IMR-90 (cell line): ENCODE data around the gene IFI27L1. TPM values are rescaled to one million over a fixed set of nuclear protein-coding genes. Genes with fewer than 3 reads are reported as not detected.

Source experiments
- ATAC-seq: fragments of 200-7000 bp; cut with Tn5 transposase; 2 replicates; pipeline ENCODE4 v1.9.1; 2020; ENCODE audit warnings: low read depth, mild to moderate bottlenecking, moderate library complexity
- BruUV-seq: library from RNA; stranded (reverse); fragments of 400-500 nt; replicated peaks from 2 replicates; lab custom pipeline; 2021; lab: Mats Ljungman, UMichigan
- CTCF ChIA-PET: fragments of 300-600 bp; formaldehyde crosslinking; extraction: SDS; loops from one replicate; lab custom pipeline; 2021; ENCODE audit warnings: antibody characterized with exemption; lab: Yijun Ruan, JAX
- POLR2A ChIA-PET: fragments of 300-600 bp; sonication (Branson Sonifier 250); formaldehyde crosslinking; loops from one replicate; lab custom pipeline; 2022; ENCODE audit warnings: antibody characterized with exemption; ENCODE audit not compliant: unreplicated experiment; lab: Charles Lee
- DNase-seq: peaks from one replicate; pipeline ENCODE4 v3.0.0; 2013
- H2AFZ ChIP-seq: replicated peaks from 2 replicates; pipeline ENCODE3; 2013; ENCODE audit warnings: low read length, mild to moderate bottlenecking; ENCODE audit not compliant: poor library complexity
- H2AK5ac ChIP-seq: 2 replicates; pipeline ENCODE4 v1.6.1; 2013; ENCODE audit warnings: low read depth, low read length, inconsistent platforms
- H2AK9ac ChIP-seq: replicated peaks from 2 replicates; pipeline ENCODE3; 2013; ENCODE audit warnings: mild to moderate bottlenecking, low read depth, low read length, moderate library complexity; ENCODE audit not compliant: poor library complexity
- H2BK120ac ChIP-seq: 2 replicates; pipeline ENCODE4 v1.6.1; 2013; ENCODE audit warnings: low read depth, low read length, inconsistent platforms
- H2BK15ac ChIP-seq: 3 replicates; pipeline ENCODE4 v1.6.1; 2013; ENCODE audit warnings: low read depth, low read length, inconsistent platforms
- H2BK20ac ChIP-seq: 2 replicates; pipeline ENCODE4 v1.6.1; 2013; ENCODE audit warnings: low read depth, mild to moderate bottlenecking, inconsistent platforms, low read length, moderate library complexity
- H2BK5ac ChIP-seq: 2 replicates; pipeline ENCODE4 v1.6.1; 2013; ENCODE audit warnings: mild to moderate bottlenecking, low read depth, low read length, inconsistent platforms; ENCODE audit not compliant: poor library complexity, severe bottlenecking
- H3K14ac ChIP-seq: replicated peaks from 2 replicates; pipeline ENCODE4 v1.6.1; 2013; ENCODE audit warnings: low read depth, low read length, inconsistent platforms
- H3K18ac ChIP-seq: 2 replicates; pipeline ENCODE4 v1.6.1; 2013; ENCODE audit warnings: low read depth, low read length, control low read depth
- H3K23ac ChIP-seq: 2 replicates; pipeline ENCODE4 v1.6.1; 2013; ENCODE audit warnings: low read depth, low read length, inconsistent platforms
- H3K27ac ChIP-seq: 2 replicates; pipeline ENCODE4 v1.5.1; 2013; ENCODE audit warnings: mild to moderate bottlenecking, control low read depth, low read length; ENCODE audit not compliant: insufficient read depth
- H3K27me3 ChIP-seq: 2 replicates; pipeline ENCODE4 v1.6.1; 2013; ENCODE audit warnings: low read length; ENCODE audit not compliant: control insufficient read depth, insufficient read depth
- H3K36me3 ChIP-seq: 2 replicates; pipeline ENCODE4 v1.6.1; 2013; ENCODE audit warnings: low read length, mixed read lengths; ENCODE audit not compliant: control insufficient read depth, insufficient read depth
- H3K4ac ChIP-seq: 2 replicates; pipeline ENCODE4 v1.6.1; 2013; ENCODE audit warnings: low read depth, low read length, inconsistent platforms
- H3K4me1 ChIP-seq: 2 replicates; pipeline ENCODE4 v1.6.1; 2013; ENCODE audit warnings: low read length, mixed read lengths; ENCODE audit not compliant: control insufficient read depth, insufficient read depth
- H3K4me2 ChIP-seq: 2 replicates; pipeline ENCODE4 v1.6.1; 2013; ENCODE audit warnings: low read depth, mild to moderate bottlenecking, control low read depth, low read length, moderate library complexity
- H3K4me3 ChIP-seq: 2 replicates; pipeline ENCODE4 v1.5.1; 2013; ENCODE audit warnings: low read depth, mild to moderate bottlenecking, control low read depth, low read length, moderate library complexity; ENCODE audit not compliant: insufficient read depth
- H3K56ac ChIP-seq: 2 replicates; pipeline ENCODE4 v1.6.1; 2013; ENCODE audit warnings: low read length, inconsistent platforms; ENCODE audit not compliant: insufficient read depth; ENCODE audit errors: extremely low read depth
- H3K79me1 ChIP-seq, 2 experiments: 2 replicates each; pipeline ENCODE4 v1.6.1; 2013; ENCODE audit warnings: low read length in 2 of 2, inconsistent platforms in 1 of 2, low read depth in 1 of 2
- H3K9ac ChIP-seq: 2 replicates; pipeline ENCODE4 v1.6.1; 2013; ENCODE audit warnings: low read depth, low read length, control low read depth
- H3K9me1 ChIP-seq: 2 replicates; pipeline ENCODE4 v1.6.1; 2013; ENCODE audit warnings: low read length, inconsistent platforms; ENCODE audit not compliant: insufficient read depth
- H3K9me3 ChIP-seq: 2 replicates; pipeline ENCODE4 v1.6.1; 2013; ENCODE audit warnings: low read length; ENCODE audit not compliant: control insufficient read depth, insufficient read depth
- H4K20me1 ChIP-seq: 2 replicates; pipeline ENCODE4 v1.6.1; 2013; ENCODE audit warnings: low read length, inconsistent platforms; ENCODE audit not compliant: insufficient read depth
- H4K5ac ChIP-seq: 2 replicates; pipeline ENCODE4 v1.6.1; 2013; ENCODE audit warnings: mild to moderate bottlenecking, low read depth, low read length, control low read depth
- H4K8ac ChIP-seq, 2 experiments: 2 replicates each; pipeline ENCODE4 v1.6.1; 2013; ENCODE audit warnings: low read depth in 2 of 2, low read length in 2 of 2, control low read depth in 1 of 2, inconsistent platforms in 1 of 2
- H4K91ac ChIP-seq: 2 replicates; pipeline ENCODE4 v1.6.1; 2013; ENCODE audit warnings: low read depth, low read length, inconsistent platforms; ENCODE audit not compliant: insufficient read depth
- CEBPB ChIP-seq: IDR thresholded peaks from 2 replicates; pipeline ENCODE4 v1.6.1; 2012; ENCODE audit warnings: low read depth, low read length, improper control_type of control experiment
- CHD1 ChIP-seq: IDR thresholded peaks from 2 replicates; pipeline ENCODE4 v1.6.1; 2012; ENCODE audit warnings: low read depth, low read length, improper control_type of control experiment
- FOS ChIP-seq: fragments of 150-350 bp; IDR thresholded peaks from 2 replicates; pipeline ENCODE4 v1.6.1; 2016; ENCODE audit warnings: low read depth, low read length
- MAFK ChIP-seq: IDR thresholded peaks from 2 replicates; pipeline ENCODE4 v1.6.1; 2012; ENCODE audit warnings: low read depth, low read length, improper control_type of control experiment
- MXI1 ChIP-seq: IDR thresholded peaks from 2 replicates; pipeline ENCODE4 v1.6.1; 2012; ENCODE audit warnings: low read depth, mild to moderate bottlenecking, low read length, moderate library complexity, borderline replicate concordance
- POLR2A ChIP-seq: IDR thresholded peaks from 2 replicates; pipeline ENCODE4 v1.6.1; 2012; ENCODE audit warnings: mild to moderate bottlenecking, low read depth, low read length
- RAD21 ChIP-seq: IDR thresholded peaks from 2 replicates; pipeline ENCODE4 v1.6.1; 2012; ENCODE audit warnings: low read length, improper control_type of control experiment
- RCOR1 ChIP-seq: IDR thresholded peaks from 2 replicates; pipeline ENCODE4 v1.6.1; 2012; ENCODE audit warnings: mild to moderate bottlenecking, low read length, improper control_type of control experiment; ENCODE audit not compliant: insufficient replicate concordance
- RFX5 ChIP-seq: IDR thresholded peaks from 2 replicates; pipeline ENCODE4 v1.8.0; 2012; ENCODE audit warnings: low read depth, mild to moderate bottlenecking, low read length, moderate library complexity
- SMC3 ChIP-seq: fragments of 150-350 bp; IDR thresholded peaks from 2 replicates; pipeline ENCODE4 v1.6.1; 2016; ENCODE audit warnings: low read depth, mild to moderate bottlenecking, antibody characterized with exemption, low read length, moderate library complexity
- WGBS, 2 experiments: methylation state at CpG; one replicate each; pipeline versions ENCODE4 v1.1.5 to v1.1.7; 2013; ENCODE audit warnings: missing lambda C conversion rate in 2 of 2; ENCODE audit not compliant: insufficient read length in 1 of 2; ENCODE audit errors: extremely low coverage in 2 of 2; 5-methylcytosine and 5-hydroxymethylcytosine counted together
- dilution Hi-C: fragments of 300-500 bp; cut with HindIII; formaldehyde crosslinking; loops from one replicate; pipeline ENCODE4 v1.14.3; 2018; ENCODE audit warnings: low sequenced_read_pairs; ENCODE audit not compliant: unreplicated experiment
- in situ Hi-C: fragments of 300-500 bp; cut with MboI; formaldehyde crosslinking; loops from 3 replicates; pipeline ENCODE4 v1.14.3; 2019; ENCODE audit warnings: low sequenced_read_pairs, inconsistent platforms, mixed read lengths
- intact Hi-C: fragments of 100-400 bp; cut with micrococcal nuclease; formaldehyde crosslinking; loops from 2 replicates; pipeline ENCODE4 v1.10.0; 2022
- polyA plus RNA-seq, 3 experiments: library from polyadenylated mRNA; depleted of rRNA; stranded (reverse); fragments of >200 nt; gene quantifications; 2 replicates each; pipeline ENCODE4 v1.2.3, GENCODE V29; 2012; ENCODE audit warnings: low replicate concordance in 1 of 3
- total RNA-seq: library from RNA; depleted of rRNA; stranded (reverse); fragments of >200 nt; gene quantifications from 2 replicates; pipeline ENCODE4 v1.2.3, GENCODE V29; 2012
- TF ChIP-seq, protein P1 (sequence below): fragments of 150-350 bp; IDR thresholded peaks from 2 replicates; pipeline ENCODE4 v1.6.1; 2017; ENCODE audit warnings: mild to moderate bottlenecking, antibody characterized with exemption, low read length, low read depth
- TF ChIP-seq, protein P2 (sequence below): fragments of 150-350 bp; IDR thresholded peaks from 2 replicates; pipeline ENCODE4 v1.6.1; 2016; ENCODE audit warnings: low read depth, mild to moderate bottlenecking, low read length, moderate library complexity, borderline replicate concordance

The IFI27L1 gene
- total and polyA plus RNA-seq, 2 of the 4 experiments (the other 2 are of a cell fraction) = 13.3 to 24.3 TPM

DNA sequence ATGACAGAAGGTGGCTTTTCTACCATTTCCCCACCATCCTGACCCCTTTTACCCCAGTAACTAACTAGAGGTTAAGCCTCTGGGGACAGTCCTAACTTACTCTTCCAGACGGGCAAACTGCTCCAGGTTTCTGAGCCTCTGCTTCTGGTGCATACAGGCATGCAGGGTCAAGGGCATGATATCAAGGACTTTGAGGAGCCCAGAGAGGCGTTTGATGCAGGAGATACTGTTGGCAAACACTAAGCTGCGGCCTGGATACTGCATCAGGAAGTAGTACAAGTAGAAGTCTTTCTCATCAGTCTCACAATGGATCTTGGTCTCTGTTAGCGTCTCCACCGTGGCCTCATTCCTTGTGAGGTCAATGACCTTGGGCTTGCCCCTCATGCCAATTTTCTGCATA lies 21.1 kb upstream of the IFI27L1 start:
- H3K4me3 ChIP-seq = no peak overlapping the region
- intact Hi-C loops = no loop called here
- peaks cover 29% of the 10 kb centered on the region for H4K20me1 ChIP-seq
- ATAC-seq = no peak
- H4K8ac ChIP-seq = no peak overlapping the region
- dilution Hi-C loops = no loop called here
- peaks cover 6% of the 10 kb centered on the region for H3K9me1 ChIP-seq
- in situ Hi-C loops = no loop called here
- H3K4me1 ChIP-seq = peaks cover 6% of the 10 kb centered on the region
- H4K5ac ChIP-seq = no peak overlapping the region
- POLR2A ChIA-PET = no interaction called here
- no peak overlapping the region for H3K4ac ChIP-seq
- no peaks in the 10 kb centered on the region for H3K27me3 ChIP-seq
- no peak overlapping the region for H2BK5ac ChIP-seq
- no peak overlapping the region for H3K4me2 ChIP-seq
- H3K23ac ChIP-seq = no peak overlapping the region
- H3K27ac ChIP-seq = no peak overlapping the region
- H2BK15ac ChIP-seq = no peak overlapping the region
- no peak overlapping the region for H3K56ac ChIP-seq
- H2AFZ ChIP-seq = no peak overlapping the region
- H3K14ac ChIP-seq = no peak overlapping the region
- CTCF ChIA-PET = no interaction called here
- no peak for TF ChIP-seq RFX5
- no peak for TF ChIP-seq FOS
- no peak for TF ChIP-seq RCOR1
- no peak for TF ChIP-seq MXI1
- TF ChIP-seq POLR2A = no peak
- no peak for TF ChIP-seq CHD1
- no peak for TF ChIP-seq SMC3
- TF ChIP-seq, protein P1, sequence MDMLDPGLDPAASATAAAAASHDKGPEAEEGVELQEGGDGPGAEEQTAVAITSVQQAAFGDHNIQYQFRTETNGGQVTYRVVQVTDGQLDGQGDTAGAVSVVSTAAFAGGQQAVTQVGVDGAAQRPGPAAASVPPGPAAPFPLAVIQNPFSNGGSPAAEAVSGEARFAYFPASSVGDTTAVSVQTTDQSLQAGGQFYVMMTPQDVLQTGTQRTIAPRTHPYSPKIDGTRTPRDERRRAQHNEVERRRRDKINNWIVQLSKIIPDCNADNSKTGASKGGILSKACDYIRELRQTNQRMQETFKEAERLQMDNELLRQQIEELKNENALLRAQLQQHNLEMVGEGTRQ = no peak
- no peak for TF ChIP-seq RAD21
- no peak for TF ChIP-seq MAFK
- TF ChIP-seq, protein P2, sequence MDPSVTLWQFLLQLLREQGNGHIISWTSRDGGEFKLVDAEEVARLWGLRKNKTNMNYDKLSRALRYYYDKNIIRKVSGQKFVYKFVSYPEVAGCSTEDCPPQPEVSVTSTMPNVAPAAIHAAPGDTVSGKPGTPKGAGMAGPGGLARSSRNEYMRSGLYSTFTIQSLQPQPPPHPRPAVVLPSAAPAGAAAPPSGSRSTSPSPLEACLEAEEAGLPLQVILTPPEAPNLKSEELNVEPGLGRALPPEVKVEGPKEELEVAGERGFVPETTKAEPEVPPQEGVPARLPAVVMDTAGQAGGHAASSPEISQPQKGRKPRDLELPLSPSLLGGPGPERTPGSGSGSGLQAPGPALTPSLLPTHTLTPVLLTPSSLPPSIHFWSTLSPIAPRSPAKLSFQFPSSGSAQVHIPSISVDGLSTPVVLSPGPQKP = no peak
- TF ChIP-seq CEBPB = no peak
- no peak overlapping the region for H3K18ac ChIP-seq
- H4K91ac ChIP-seq = no peak overlapping the region
- WGBS, 2 experiments = 92% methylated on average over 4 of the region's 5 CpGs; no CpG with 5 or more reads in 1 of the 2 experiments
- H3K9me3 ChIP-seq = no peaks in the 10 kb centered on the region
- no TSS peak for BruUV-seq
- H3K9ac ChIP-seq = no peak overlapping the region
- H2BK120ac ChIP-seq = no peak overlapping the region
- no peak for DNase-seq
- peaks cover 46 to 55% of the 10 kb centered on the region in 2 experiments for H3K79me1 ChIP-seq
- no peak overlapping the region for H2AK9ac ChIP-seq
- H2BK20ac ChIP-seq = no peak overlapping the region
- H3K36me3 ChIP-seq = peaks cover 54% of the 10 kb centered on the region
- H2AK5ac ChIP-seq = no peak overlapping the region
